RWPE1 (cell line): ENCODE results near the gene CDR2L.
"Not testable (repeated sequence)": the region's sequence is repeated elsewhere in the genome, so short reads cannot be mapped to it uniquely, and the experiment has no call there.

Source experiments
- CTCF ChIA-PET: fragments of 350-600 bp; sonication (Branson Sonifier 250); formaldehyde crosslinking; extraction: SDS; loops from one replicate; lab custom pipeline; 2021; lab: Yijun Ruan, JAX
- POLR2A ChIA-PET: fragments of 400-600 bp; formaldehyde crosslinking; extraction: SDS; loops from one replicate; lab custom pipeline; 2020; ENCODE audit warnings: antibody characterized with exemption; ENCODE audit not compliant: low non-redundant PET; lab: Yijun Ruan, JAX
- DNase-seq: peaks from one replicate; pipeline ENCODE4 v3.0.0; 2012; ENCODE audit warnings: low spot score
- H3K27ac ChIP-seq: fragments of 450-650 bp; 2 replicates; pipeline ENCODE4 v1.5.1; 2017
- TF ChIP-seq, protein P1 (sequence below): fragments of 450-650 bp; conservative IDR thresholded peaks from 2 replicates; pipeline ENCODE4 v1.5.1; 2017; ENCODE audit warnings: low read depth, mild to moderate bottlenecking

Gene CDR2L

DNA sequence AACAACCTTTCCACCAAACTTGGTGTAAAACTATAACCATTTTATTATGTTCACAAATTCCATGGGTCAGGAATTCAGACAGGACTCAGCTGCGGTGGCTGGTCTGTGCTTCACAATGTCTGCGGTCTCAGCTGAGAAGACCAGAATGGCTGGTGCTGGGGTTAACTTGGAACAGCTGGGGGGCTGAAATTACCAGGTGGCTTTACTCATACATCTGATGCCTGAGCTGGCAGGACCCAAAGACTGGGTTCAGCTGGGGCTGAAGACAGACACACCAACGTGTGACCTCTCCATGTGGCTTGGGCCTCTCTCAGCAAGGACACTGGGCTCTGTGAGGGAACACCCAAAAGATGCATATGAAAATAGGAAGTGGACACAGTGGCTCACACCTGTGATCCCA is 9.2 kb upstream of the CDR2L start:
- ChIA-PET POLR2A (no interaction called here), CTCF (interaction anchor here (0.6 kb wide), 1 partner anchor 20 kb away, joined by 4 read pairs; no protein-coding TSS in a partner anchor)
- no peak overlapping the region for H3K27ac ChIP-seq
- TF ChIP-seq, protein P1, sequence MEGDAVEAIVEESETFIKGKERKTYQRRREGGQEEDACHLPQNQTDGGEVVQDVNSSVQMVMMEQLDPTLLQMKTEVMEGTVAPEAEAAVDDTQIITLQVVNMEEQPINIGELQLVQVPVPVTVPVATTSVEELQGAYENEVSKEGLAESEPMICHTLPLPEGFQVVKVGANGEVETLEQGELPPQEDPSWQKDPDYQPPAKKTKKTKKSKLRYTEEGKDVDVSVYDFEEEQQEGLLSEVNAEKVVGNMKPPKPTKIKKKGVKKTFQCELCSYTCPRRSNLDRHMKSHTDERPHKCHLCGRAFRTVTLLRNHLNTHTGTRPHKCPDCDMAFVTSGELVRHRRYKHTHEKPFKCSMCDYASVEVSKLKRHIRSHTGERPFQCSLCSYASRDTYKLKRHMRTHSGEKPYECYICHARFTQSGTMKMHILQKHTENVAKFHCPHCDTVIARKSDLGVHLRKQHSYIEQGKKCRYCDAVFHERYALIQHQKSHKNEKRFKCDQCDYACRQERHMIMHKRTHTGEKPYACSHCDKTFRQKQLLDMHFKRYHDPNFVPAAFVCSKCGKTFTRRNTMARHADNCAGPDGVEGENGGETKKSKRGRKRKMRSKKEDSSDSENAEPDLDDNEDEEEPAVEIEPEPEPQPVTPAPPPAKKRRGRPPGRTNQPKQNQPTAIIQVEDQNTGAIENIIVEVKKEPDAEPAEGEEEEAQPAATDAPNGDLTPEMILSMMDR, result no peak
- DNase-seq, result no peak

DNA sequence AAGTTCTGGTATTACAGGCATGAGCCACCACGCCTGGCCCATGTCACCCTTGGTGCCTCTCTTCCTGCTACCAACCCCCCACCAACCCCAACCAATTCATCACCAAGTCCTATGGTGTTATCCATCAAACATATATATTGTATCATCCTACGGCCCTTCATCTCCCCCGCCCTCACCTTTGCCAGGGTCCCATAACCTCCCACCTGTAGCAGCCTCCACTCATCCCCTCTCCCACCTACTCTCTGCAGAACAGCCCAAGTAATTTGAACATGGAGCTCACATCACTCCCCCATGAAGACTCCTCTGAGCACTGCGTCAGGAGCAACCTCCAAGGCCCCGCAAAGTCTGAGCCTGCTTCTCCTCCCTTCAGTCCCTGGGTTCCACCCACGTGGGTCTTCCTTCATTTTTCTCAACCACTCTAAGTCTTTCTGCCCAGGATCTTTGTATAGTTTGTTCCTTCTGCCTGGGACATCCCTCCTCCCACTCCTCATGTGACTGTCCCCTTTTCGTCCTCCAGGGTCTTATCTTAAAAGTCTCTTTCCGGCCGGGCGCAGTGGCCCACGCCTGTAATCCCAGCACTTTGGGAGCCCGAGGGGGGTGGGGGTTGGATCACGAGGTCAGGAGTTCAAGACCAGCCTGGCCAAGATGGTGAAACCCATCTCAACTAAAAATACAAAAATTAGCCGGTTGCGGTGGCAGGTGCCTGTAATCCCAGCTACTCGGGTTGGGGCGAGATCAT is 7.9 kb upstream of the CDR2L start:
- CTCF ChIA-PET, result no interaction called here
- no peak for DNase-seq
- no peak overlapping the region for H3K27ac ChIP-seq
- POLR2A ChIA-PET, result interaction anchor here (0.7 kb wide), 1 partner anchor 15 kb away, joined by 3 read pairs; no protein-coding TSS in a partner anchor
- TF ChIP-seq, protein P1, result no peak

DNA sequence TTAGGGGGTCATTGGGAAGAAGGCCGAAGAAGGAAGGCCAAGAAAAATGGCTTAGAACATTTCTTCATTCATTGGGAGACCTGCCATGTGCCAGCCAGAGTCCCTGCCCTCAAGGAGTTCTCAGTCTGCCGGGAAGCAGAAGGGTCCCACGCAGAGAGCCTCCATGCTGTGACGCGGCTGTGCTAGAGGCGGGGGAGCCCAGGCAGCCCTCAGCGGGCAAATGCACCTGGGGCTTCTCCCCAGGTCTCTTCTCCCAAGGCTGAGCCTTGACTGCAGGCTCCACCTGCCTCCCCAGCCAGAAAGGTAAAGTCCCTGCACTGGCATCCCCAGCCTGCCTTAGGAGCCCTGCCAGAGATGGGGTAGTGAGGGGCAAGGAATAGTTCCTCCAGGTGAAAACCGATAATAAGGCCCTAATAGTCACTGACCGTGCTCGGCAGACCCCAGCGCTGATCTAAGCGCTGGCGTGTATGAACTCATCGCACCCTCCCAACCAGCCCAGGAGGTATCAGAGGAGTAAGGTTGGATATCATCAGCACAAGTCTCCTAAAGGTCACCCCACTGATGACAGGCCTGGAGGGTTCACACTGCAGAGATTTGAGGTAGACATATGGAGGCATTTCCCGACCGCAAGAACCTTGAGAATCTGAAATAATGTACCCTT is 6.0 kb upstream of the CDR2L start:
- H3K27ac ChIP-seq, result peak overlapping the region; percentile 77
- CTCF ChIA-PET, result no interaction called here
- TF ChIP-seq, protein P1, result no peak

DNA sequence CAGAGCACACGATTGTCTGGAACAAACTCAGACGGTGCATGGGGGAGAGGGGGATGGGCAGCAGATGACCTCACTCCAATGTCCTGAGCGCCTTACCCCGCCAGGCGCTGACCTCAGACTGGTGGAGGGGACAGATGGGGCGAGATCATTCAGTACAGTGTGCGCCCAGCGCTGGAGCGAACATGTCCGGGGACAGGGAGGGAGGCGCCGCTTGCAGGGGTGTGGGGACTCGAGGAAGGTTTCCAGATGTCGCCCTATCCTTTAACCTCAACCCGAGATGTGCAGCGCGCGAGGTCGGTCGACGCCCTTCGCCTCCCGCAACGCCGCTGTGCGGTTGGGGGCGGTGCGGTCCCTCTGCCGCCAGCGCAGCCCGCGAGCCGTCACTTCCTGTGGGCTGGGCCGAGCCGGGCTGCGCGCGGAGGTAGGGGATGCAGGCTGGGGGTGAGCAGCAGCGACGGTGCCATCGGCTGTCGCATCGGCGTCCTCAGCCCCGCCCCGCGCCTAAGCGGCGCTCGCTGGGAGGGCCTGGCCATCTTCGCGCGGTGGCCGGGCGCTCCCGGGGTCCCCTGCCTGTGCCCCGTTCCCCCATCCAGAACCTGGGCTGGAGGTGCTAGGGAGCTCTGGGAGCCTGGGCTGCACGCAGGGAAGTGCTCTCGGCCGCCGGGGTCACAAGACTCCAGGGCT is 5.3 kb upstream of the CDR2L start:
- ChIA-PET CTCF (interaction anchor here (0.7 kb wide), 1 partner anchor 169 kb away, joined by 6 read pairs; no protein-coding TSS in a partner anchor), POLR2A (interaction anchor here (0.5 kb wide), 1 partner anchor 85 kb away, joined by 6 read pairs; no protein-coding TSS in a partner anchor)
- TF ChIP-seq, protein P1, result no peak
- peak overlapping the region; percentile 77 for H3K27ac ChIP-seq
- DNase-seq, result no peak

More for the DNA sequence above, 6.0 kb upstream of the CDR2L start:
- POLR2A ChIA-PET, result no interaction called here
- DNase-seq, result no peak

DNA sequence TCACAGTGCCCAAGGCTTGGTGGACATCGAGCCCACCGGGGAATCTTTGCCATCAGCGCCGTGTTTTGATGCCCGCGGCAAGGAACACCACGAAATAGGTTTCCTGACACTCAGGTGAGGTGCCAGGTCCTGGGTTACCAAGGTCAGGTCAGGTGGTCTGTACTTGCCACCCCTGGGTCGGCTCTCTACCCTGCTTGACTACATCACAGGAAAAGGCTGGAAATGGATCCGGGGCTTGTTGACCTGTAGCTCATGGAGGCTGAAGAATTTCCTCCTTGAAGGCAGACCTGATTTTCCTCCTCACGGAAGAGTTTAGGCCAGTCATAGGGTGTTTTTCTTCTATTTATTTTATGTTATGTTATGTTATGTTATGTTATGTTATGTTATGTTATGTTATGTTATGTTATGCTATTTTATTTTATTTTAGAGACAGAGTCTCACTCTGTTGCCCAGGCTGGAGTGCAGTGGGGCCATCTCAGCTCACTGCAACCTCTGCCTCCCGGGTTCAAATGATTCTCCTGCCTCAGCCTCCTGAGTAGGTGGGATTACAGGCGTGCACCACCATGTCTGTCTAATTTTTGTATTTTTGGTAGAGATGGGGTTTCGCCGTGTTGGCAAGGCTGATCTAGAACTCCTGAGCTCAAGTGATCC is 4.6 kb upstream of the CDR2L start:
- ChIA-PET POLR2A (interaction anchor here (0.5 to 0.6 kb wide), 2 partner anchors 9 to 85 kb away, joined by 3 to 6 read pairs; no protein-coding TSS in a partner anchor), CTCF (interaction anchor here (0.7 kb wide), 1 partner anchor 170 kb away, joined by 6 read pairs; no protein-coding TSS in a partner anchor)
- DNase-seq, result not testable (repeated sequence)
- peak overlapping the region; percentile 77 for H3K27ac ChIP-seq

DNA sequence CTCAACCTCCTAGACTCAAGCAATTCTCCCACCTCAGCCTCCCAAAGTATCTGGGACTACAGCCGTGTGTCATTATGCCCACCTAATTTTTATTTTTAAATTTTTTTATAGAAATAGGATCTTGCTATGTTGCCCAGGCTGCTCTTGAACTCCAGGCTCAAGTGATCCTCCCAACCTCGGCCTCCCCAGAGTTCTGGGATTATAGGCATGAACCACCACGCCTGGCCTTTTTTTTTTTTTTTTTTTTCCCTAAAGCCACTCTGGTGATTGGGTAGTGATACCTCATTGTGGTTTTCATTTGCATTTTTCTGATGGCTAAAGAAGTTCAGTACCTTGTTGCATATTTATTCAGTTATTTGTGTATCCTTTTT is 1.2 kb upstream of the CDR2L start:
- POLR2A ChIA-PET, result no interaction called here
- CTCF ChIA-PET, result interaction anchor here (0.6 kb wide), 1 partner anchor 28 kb away, joined by 8 read pairs; no protein-coding TSS in a partner anchor
- TF ChIP-seq, protein P1, result no peak
- no peak overlapping the region for H3K27ac ChIP-seq
- no peak for DNase-seq
